Glutamatergic neuron (in vitro differentiated cells): ENCODE data around the gene FOXJ2. TPM values are rescaled to one million over a fixed set of nuclear protein-coding genes. Genes with fewer than 3 reads are reported as not detected.
A peak's percentile ranks its signal among the peaks of the same experiment; 100 is the strongest.
"Not testable (repeated sequence)": the region's sequence is repeated elsewhere in the genome, so short reads cannot be mapped to it uniquely, and the experiment has no call there.

Experiments
- DNase-seq: peaks from one replicate; pipeline ENCODE4 v3.0.0; 2022
- H3K27ac Mint-ChIP-seq: one replicate; pipeline ENCODE4 v1.8.0; 2020; ENCODE audit warnings: mild to moderate bottlenecking, mixed read lengths, inconsistent platforms; ENCODE audit not compliant: unreplicated experiment
- H3K27me3 Mint-ChIP-seq: one replicate; pipeline ENCODE4 v1.8.0; 2020; ENCODE audit warnings: mild to moderate bottlenecking, moderate library complexity, mixed read lengths, inconsistent platforms; ENCODE audit not compliant: unreplicated experiment
- H3K36me3 Mint-ChIP-seq: one replicate; pipeline ENCODE4 v1.8.0; 2020; ENCODE audit warnings: mild to moderate bottlenecking, mixed read lengths, inconsistent platforms; ENCODE audit not compliant: unreplicated experiment
- H3K4me1 Mint-ChIP-seq: one replicate; pipeline ENCODE4 v1.8.0; 2020; ENCODE audit warnings: mild to moderate bottlenecking, low read depth, mixed read lengths, inconsistent platforms; ENCODE audit not compliant: unreplicated experiment
- H3K4me3 Mint-ChIP-seq: one replicate; pipeline ENCODE4 v1.8.0; 2020; ENCODE audit warnings: mild to moderate bottlenecking, mixed read lengths, inconsistent platforms; ENCODE audit not compliant: unreplicated experiment
- H3K9me3 Mint-ChIP-seq: one replicate; pipeline ENCODE4 v1.8.0; 2020; ENCODE audit warnings: mild to moderate bottlenecking, moderate library complexity, mixed read lengths, inconsistent platforms; ENCODE audit not compliant: unreplicated experiment
- total RNA-seq: library from RNA; stranded (reverse); fragmentation: NEBNext Ultra II Directional; extraction: Animal tissue kit (Norgen Biotek cat#: 25700); gene quantifications from one replicate; pipeline ENCODE4 v1.2.1, GENCODE V29; 2021; ENCODE audit not compliant: unreplicated experiment
- TF ChIP-seq, protein P1 (sequence below): fragments of 200-600 bp; sonication (generic); IDR thresholded peaks from one replicate; pipeline ENCODE4 v1.5.0; 2021; ENCODE audit not compliant: partially characterized antibody, unreplicated experiment

The FOXJ2 gene
- total RNA-seq, 1 donor from 2014 or later, result 8.3 TPM

DNA sequence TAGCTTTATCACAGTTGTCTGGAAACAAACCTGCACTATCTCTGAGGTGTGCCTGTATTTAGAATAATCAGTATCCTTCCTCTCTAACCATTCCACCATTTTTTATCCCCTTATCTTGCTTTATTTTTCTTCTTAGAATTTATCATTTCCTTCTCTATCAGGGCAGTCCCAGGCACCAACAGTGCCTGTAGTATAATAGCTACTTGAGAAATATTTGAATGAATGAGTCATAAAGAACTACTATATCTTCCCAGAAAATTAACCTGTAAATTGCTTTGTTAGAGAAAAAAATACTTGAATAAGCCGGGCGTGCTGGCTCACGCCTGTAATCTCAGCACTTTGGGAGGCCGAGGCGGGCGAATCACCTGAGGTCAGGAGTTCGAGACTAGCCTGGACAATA lies 21.2 kb upstream of the FOXJ2 start:
- H3K4me1 Mint-ChIP-seq, result no peaks in the 10 kb centered on the region
- no peak overlapping the region for H3K27ac Mint-ChIP-seq
- H3K27me3 Mint-ChIP-seq, result no peaks in the 10 kb centered on the region

GRCh38 chr12:8012651-8013309 lies 19.7 kb upstream of the FOXJ2 start:
- DNase-seq, result no peak
- Mint-ChIP-seq H3K36me3 (no peaks in the 10 kb centered on the region), H3K4me1 (no peaks in the 10 kb centered on the region), H3K27ac (no peak overlapping the region), H3K9me3 (no peaks in the 10 kb centered on the region), H3K4me3 (no peak overlapping the region), H3K27me3 (no peaks in the 10 kb centered on the region)
- TF ChIP-seq, protein P1, sequence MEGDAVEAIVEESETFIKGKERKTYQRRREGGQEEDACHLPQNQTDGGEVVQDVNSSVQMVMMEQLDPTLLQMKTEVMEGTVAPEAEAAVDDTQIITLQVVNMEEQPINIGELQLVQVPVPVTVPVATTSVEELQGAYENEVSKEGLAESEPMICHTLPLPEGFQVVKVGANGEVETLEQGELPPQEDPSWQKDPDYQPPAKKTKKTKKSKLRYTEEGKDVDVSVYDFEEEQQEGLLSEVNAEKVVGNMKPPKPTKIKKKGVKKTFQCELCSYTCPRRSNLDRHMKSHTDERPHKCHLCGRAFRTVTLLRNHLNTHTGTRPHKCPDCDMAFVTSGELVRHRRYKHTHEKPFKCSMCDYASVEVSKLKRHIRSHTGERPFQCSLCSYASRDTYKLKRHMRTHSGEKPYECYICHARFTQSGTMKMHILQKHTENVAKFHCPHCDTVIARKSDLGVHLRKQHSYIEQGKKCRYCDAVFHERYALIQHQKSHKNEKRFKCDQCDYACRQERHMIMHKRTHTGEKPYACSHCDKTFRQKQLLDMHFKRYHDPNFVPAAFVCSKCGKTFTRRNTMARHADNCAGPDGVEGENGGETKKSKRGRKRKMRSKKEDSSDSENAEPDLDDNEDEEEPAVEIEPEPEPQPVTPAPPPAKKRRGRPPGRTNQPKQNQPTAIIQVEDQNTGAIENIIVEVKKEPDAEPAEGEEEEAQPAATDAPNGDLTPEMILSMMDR, result no peak

More for the DNA sequence above, 21.2 kb upstream of the FOXJ2 start:
- Mint-ChIP-seq H3K4me3 (no peak overlapping the region), H3K36me3 (no peaks in the 10 kb centered on the region), H3K9me3 (no peaks in the 10 kb centered on the region)
- DNase-seq, result no peak
- TF ChIP-seq, protein P1, result no peak

- no peaks in the 10 kb centered on the region for H3K9me3 Mint-ChIP-seq
- H3K27ac Mint-ChIP-seq, result no peak overlapping the region
- H3K4me3 Mint-ChIP-seq, result no peak overlapping the region
- H3K36me3 Mint-ChIP-seq, result no peaks in the 10 kb centered on the region
- H3K4me1 Mint-ChIP-seq, result no peaks in the 10 kb centered on the region
- TF ChIP-seq, protein P1, result no peak
- no peaks in the 10 kb centered on the region for H3K27me3 Mint-ChIP-seq
- no peak for DNase-seq
These were observed 17.7 kb upstream of the FOXJ2 start for GRCh38 chr12:8014836-8015235.

DNA sequence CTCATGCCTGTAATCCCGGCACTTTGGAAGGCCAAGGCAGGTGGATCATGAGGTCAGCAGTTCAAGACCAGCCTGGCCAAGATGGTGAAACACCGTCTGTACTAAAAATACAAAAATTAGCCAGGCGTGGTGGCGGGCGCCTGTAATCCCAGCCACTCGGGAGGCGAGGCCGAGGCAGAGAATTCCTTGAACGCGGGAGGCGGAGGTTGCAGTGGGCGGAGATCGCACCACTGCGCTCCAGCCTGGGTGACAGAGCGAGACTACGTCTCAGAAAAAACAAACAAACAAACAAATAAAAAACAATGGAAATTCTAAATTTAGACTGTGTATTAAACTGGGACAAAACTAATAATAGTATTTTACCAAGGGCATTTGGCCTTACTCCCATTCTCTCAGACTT lies 14.3 kb upstream of the FOXJ2 start:
- not testable (repeated sequence) for H3K36me3 Mint-ChIP-seq, DNase-seq, H3K9me3 Mint-ChIP-seq, H3K4me1 Mint-ChIP-seq, H3K27ac Mint-ChIP-seq, H3K27me3 Mint-ChIP-seq
- H3K4me3 Mint-ChIP-seq, result peak overlapping the region; percentile 82

DNA sequence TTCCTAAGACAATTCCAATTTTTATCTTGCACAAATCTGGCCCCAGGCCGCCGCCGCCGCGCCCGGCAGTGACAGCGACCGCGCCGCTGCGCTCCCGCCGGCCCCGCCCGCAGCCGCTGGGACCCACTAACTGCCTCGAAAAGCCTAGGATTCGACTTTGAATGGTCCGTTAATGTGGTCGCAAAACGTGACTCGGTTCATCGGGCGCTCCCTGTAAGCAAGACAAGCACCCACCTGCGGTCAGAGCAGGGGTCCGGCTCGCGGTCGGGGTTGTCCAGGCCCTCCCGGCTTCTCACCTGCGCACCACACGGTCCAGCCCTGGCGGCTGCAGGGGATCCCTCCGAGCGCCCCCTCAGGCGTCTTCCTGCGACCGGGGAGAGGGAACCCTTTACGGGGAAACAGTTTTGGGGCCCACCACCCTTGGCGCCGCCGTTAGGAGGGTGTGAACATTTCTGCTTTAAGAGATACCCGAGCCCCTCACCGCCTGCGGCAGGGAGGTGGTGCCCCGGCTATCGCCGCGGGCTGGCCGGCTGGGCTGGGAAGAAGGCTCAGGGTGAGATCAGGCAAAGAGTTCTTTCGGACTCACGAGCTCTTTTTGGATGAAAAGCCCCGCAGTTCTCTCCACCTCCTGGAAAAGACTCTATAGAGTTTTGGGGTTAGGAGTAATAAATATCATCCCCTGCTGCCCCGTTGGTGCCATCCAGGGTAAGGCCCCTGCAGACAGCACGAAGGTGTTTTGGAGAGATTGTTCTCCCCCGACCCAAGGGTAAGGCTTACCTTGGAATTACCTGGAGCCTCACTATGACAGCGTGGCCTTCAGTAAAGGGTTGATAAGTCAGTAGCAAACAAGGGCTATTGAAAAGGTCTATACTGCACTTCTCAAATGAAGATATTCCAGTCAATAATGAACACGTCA lies 13.6 kb upstream of the FOXJ2 start:
- TF ChIP-seq, protein P1, result no peak
- H3K27ac Mint-ChIP-seq, result no peak overlapping the region
- peak; percentile 76 for DNase-seq
- no peaks in the 10 kb centered on the region for H3K27me3 Mint-ChIP-seq
- H3K4me1 Mint-ChIP-seq, result no peaks in the 10 kb centered on the region
- H3K4me3 Mint-ChIP-seq, result peak overlapping the region; percentile 82
- H3K9me3 Mint-ChIP-seq, result no peaks in the 10 kb centered on the region
- H3K36me3 Mint-ChIP-seq, result no peaks in the 10 kb centered on the region
